ENCODE measurements around the gene PALM. TPM values are rescaled to one million over a fixed set of nuclear protein-coding genes. Genes with fewer than 3 reads are reported as not detected.
"Not testable (repeated sequence)": the region's sequence is repeated elsewhere in the genome, so short reads cannot be mapped to it uniquely, and the experiment has no call there.

PALM gene
- total RNA-seq, 1 experiment from 2014 or later: 10.8 TPM

- Histone ChIP-seq H3K79me2 (ENCODE audit: low read length) (no peaks in the 10 kb centered on the region), H3K4me1 (ENCODE audit: insufficient read depth, low read length) (no peaks in the 10 kb centered on the region), H3K9me2 (replicated peaks; ENCODE audit: low read length) (no peaks in the 10 kb centered on the region), H3K36me3 (ENCODE audit: low read depth, low read length) (no peaks in the 10 kb centered on the region), H4K20me1 (ENCODE audit: low read length) (no peaks in the 10 kb centered on the region), H3K27ac (ENCODE audit: low read length) (no peak overlapping the region), H3F3A (ENCODE audit: low read length, unreplicated experiment) (no peaks in the 10 kb centered on the region), H3K4me2 (ENCODE audit: low read length) (no peak overlapping the region), H3K27me3 (ENCODE audit: low read length) (no peaks in the 10 kb centered on the region), H3K9me3 (ENCODE audit: low read length) (no peaks in the 10 kb centered on the region), H3K9ac (ENCODE audit: low read length) (no peak overlapping the region), H3K4me3 (ENCODE audit: low read length) (no peak overlapping the region), H2AFZ (ENCODE audit: low read length) (no peak overlapping the region)
- DNase-seq (no peak), ATAC-seq (no peak)
- no TSS peak for BruUV-seq (replicated peaks)
- intact Hi-C loops (cut with micrococcal nuclease): no loop called here
- ChIA-PET CTCF (no interaction called here), POLR2A (ENCODE audit: unreplicated experiment) (no interaction called here)
- TF ChIP-seq, protein P1, sequence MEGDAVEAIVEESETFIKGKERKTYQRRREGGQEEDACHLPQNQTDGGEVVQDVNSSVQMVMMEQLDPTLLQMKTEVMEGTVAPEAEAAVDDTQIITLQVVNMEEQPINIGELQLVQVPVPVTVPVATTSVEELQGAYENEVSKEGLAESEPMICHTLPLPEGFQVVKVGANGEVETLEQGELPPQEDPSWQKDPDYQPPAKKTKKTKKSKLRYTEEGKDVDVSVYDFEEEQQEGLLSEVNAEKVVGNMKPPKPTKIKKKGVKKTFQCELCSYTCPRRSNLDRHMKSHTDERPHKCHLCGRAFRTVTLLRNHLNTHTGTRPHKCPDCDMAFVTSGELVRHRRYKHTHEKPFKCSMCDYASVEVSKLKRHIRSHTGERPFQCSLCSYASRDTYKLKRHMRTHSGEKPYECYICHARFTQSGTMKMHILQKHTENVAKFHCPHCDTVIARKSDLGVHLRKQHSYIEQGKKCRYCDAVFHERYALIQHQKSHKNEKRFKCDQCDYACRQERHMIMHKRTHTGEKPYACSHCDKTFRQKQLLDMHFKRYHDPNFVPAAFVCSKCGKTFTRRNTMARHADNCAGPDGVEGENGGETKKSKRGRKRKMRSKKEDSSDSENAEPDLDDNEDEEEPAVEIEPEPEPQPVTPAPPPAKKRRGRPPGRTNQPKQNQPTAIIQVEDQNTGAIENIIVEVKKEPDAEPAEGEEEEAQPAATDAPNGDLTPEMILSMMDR (conservative IDR thresholded peaks at IDR 0.05; ENCODE audit: low read depth, low read length): no peak
Measured at GRCh38 chr19:739998-740715, 31.4 kb downstream of the PALM start.

DNA sequence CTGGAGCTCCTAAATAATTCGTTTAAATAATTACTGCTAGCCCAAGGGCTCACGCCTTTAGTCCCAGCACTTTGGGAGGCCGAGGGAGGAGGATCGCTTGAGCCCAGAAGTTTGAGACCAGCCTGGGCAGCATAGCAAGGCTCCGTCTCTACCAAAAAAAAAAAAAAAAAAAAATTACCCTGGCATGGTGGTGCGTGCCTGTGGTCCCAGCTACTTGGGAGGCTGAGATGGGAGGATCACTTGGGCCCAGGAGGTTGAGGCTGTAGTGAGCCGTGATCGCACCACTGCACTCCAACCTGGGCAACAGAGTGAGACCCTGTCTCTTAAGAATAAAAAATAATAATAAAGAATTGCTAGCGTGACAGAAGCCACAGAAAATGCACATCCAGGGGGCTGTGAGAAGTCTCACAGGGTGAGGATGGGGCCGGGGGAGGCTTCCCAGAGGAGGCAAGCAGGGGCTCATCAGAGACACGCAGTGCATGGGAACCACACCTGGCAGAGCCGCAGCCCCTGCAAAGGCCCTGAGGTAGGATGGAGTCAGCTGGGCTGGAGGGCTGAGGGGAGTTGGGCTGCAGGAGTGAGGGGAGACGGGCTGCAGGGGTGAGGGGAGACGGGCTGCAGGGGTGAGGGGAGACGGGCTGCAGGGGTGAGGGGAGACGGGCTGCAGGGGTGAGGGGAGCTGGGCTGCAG lies 32.2 kb downstream of the PALM start:
- H4K20me1 ChIP-seq (ENCODE audit: low read length); H3K9me3 ChIP-seq (ENCODE audit: low read length); H3K27ac ChIP-seq (ENCODE audit: low read length); ATAC-seq; H2AFZ ChIP-seq (ENCODE audit: low read length); H3K27me3 ChIP-seq (ENCODE audit: low read length); BruUV-seq (replicated peaks); H3K4me3 ChIP-seq (ENCODE audit: low read length); H3K9me2 ChIP-seq (replicated peaks; ENCODE audit: low read length); CTCF ChIA-PET; H3F3A ChIP-seq (ENCODE audit: low read length, unreplicated experiment); H3K9ac ChIP-seq (ENCODE audit: low read length); H3K36me3 ChIP-seq (ENCODE audit: low read depth, low read length); intact Hi-C loops (cut with micrococcal nuclease); H3K79me2 ChIP-seq (ENCODE audit: low read length); DNase-seq; H3K4me1 ChIP-seq (ENCODE audit: insufficient read depth, low read length); H3K4me2 ChIP-seq (ENCODE audit: low read length): not testable (repeated sequence)
- POLR2A ChIA-PET (ENCODE audit: unreplicated experiment): interaction anchor here (0.7 kb wide), 1 partner anchor 78 kb away, joined by 3 read pairs; no protein-coding TSS in a partner anchor

GRCh38 chr19:741506-742131 lies 32.9 kb downstream of the PALM start:
- ChIA-PET POLR2A (ENCODE audit: unreplicated experiment) (interaction anchor here (0.7 kb wide), 1 partner anchor 78 kb away, joined by 3 read pairs; no protein-coding TSS in a partner anchor), CTCF (no interaction called here)
- Histone ChIP-seq H4K20me1 (ENCODE audit: low read length) (no peaks in the 10 kb centered on the region), H3K4me2 (ENCODE audit: low read length) (no peak overlapping the region), H3K9ac (ENCODE audit: low read length) (no peak overlapping the region), H3K4me3 (ENCODE audit: low read length) (no peak overlapping the region), H3K27ac (ENCODE audit: low read length) (no peak overlapping the region), H3K4me1 (ENCODE audit: insufficient read depth, low read length) (no peaks in the 10 kb centered on the region), H3K9me2 (replicated peaks; ENCODE audit: low read length) (no peaks in the 10 kb centered on the region), H3F3A (ENCODE audit: low read length, unreplicated experiment) (no peaks in the 10 kb centered on the region), H3K9me3 (ENCODE audit: low read length) (no peaks in the 10 kb centered on the region), H3K27me3 (ENCODE audit: low read length) (no peaks in the 10 kb centered on the region), H2AFZ (ENCODE audit: low read length) (no peak overlapping the region), H3K79me2 (ENCODE audit: low read length) (no peaks in the 10 kb centered on the region), H3K36me3 (ENCODE audit: low read depth, low read length) (no peaks in the 10 kb centered on the region)
- DNase-seq (peak; percentile 18), ATAC-seq (peak; percentile 22; the same call in 1 of the 2 replicates)
- BruUV-seq (replicated peaks): no TSS peak
- intact Hi-C loops (cut with micrococcal nuclease): no loop called here
- no peak for TF ChIP-seq EZH2phosphoT487 (IDR thresholded peaks at IDR 0.05; ENCODE audit: borderline replicate concordance, low read length)
- TF ChIP-seq, protein P1 (conservative IDR thresholded peaks at IDR 0.05; ENCODE audit: low read depth, low read length): peak; percentile 36; the same call in 1 of the 2 replicates

Data from PC-3 (cell line).